Rectal smooth muscle tissue (tissue), 1 donor: Measurements from ENCODE around the gene PSMG3.

Source experiments
- H3K27ac ChIP-seq: one replicate; pipeline ENCODE4 v1.7.0; 2013; ENCODE audit warnings: low read depth, low read length, inconsistent platforms
- H3K27me3 ChIP-seq: one replicate; pipeline ENCODE4 v1.7.0; 2013; ENCODE audit warnings: low read length; ENCODE audit not compliant: control insufficient read depth, insufficient read depth
- H3K36me3 ChIP-seq: one replicate; pipeline ENCODE4 v1.7.0; 2013; ENCODE audit warnings: low read length; ENCODE audit not compliant: control insufficient read depth, insufficient read depth
- H3K4me1 ChIP-seq: one replicate; pipeline ENCODE4 v1.7.0; 2013; ENCODE audit warnings: low read length; ENCODE audit not compliant: control insufficient read depth, insufficient read depth
- H3K4me3 ChIP-seq: one replicate; pipeline ENCODE4 v1.7.0; 2013; ENCODE audit warnings: low read length
- H3K9ac ChIP-seq: one replicate; pipeline ENCODE4 v1.7.0; 2013; ENCODE audit warnings: low read length

Gene PSMG3

DNA sequence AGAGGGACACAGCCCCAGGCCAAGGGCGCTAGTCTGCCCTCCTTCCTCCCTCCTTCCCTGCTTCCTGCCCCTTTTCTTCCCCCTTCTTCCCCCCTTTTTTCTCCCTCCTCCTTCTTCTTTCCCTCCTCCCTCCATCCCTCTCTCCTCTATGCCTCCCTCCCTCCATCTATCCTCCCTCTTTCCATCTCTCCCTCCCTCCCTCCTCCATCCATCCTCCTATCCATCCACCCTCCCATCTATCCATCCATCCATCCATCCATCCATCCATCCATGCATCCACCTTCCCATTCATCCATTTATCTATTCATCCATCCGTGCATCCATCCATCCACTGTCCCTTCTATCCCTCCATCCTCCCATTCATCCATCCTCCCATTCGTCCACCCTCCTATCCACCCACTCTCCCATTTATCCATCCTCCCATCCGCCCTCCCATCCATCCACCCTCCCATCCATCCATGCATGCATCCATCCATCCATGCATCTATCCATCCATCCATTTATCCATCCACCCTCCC lies 24.1 kb upstream of the PSMG3 start:
- Histone ChIP-seq H3K27ac (no peak overlapping the region), H3K4me1 (no peaks in the 10 kb centered on the region), H3K4me3 (no peak overlapping the region), H3K27me3 (peaks cover 15% of the 10 kb centered on the region), H3K9ac (no peak overlapping the region), H3K36me3 (no peaks in the 10 kb centered on the region)

DNA sequence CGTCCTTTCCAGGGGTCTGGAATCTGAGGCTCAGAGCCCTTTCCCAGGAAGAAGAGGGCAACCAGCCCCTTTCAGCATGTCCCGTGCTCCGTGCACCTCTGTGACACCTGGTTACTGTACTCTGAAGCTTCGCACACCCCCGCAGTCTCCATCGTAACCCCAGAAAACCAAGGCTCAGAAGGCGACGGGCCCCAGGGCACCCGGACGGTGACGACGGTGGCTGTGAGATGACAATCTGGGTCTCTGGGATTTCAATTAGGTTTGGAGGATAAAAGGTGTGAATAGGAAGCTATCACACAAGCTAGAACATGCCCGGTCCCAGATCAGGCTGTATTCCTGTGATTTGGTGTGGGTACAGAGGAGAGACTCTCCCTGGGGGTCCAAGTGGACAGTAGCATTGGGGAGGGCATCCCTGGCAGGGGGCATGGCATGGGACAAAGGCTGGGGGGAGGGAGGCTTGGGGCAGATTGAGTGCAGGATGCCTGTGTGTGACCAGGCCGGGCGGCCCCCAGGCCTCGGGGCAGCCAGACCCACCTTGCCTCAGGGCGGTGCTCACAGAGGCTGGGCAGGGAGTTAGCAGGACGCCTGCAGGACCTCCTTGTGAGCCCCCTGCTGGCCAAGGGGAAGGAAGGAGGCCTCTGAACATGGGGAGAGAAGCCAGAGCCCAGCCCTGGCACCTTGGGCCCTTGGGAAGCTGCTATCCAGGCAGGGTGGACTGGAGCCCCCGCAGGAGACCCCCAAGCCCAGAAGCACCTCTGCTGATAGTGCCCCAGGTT lies 23.4 kb upstream of the PSMG3 start:
- H3K36me3 ChIP-seq = no peaks in the 10 kb centered on the region

DNA sequence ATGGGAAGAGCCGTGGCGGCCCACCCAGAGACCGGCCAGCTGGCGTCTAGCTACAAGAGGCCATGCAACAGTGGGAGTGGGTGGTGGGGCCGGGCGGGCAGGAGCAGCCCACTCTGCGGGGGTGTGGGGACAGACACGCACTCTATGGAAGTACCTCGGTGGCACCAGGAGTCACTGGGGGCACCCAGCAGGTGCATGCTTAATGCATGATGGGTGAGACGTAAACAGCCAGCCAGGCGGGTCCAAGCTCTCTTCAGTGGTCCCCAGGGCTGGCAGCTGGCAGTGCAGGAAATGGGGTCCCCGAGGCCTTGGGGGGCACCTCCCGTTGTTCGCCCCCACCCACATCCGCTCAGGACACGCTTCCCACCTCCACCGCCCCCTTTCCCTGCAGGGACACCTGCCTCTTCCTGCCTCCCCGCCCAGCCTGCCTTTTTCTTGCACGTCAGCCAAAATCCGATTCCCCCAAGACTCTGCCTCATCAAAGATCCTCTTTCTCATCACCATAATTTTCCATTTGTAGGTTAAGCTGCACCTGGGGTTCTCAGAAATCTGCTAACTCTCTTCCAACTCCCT lies 22.6 kb upstream of the PSMG3 start:
- Histone ChIP-seq H3K4me3 (no peak overlapping the region), H3K9ac (no peak overlapping the region), H3K36me3 (no peaks in the 10 kb centered on the region), H3K4me1 (no peaks in the 10 kb centered on the region), H3K27ac (no peak overlapping the region), H3K27me3 (peaks cover 15% of the 10 kb centered on the region)

More for the DNA sequence above, 23.4 kb upstream of the PSMG3 start:
- H3K4me1 ChIP-seq = no peaks in the 10 kb centered on the region
- H3K27me3 ChIP-seq = peaks cover 15% of the 10 kb centered on the region
- no peak overlapping the region for H3K9ac ChIP-seq
- no peak overlapping the region for H3K27ac ChIP-seq
- no peak overlapping the region for H3K4me3 ChIP-seq

DNA sequence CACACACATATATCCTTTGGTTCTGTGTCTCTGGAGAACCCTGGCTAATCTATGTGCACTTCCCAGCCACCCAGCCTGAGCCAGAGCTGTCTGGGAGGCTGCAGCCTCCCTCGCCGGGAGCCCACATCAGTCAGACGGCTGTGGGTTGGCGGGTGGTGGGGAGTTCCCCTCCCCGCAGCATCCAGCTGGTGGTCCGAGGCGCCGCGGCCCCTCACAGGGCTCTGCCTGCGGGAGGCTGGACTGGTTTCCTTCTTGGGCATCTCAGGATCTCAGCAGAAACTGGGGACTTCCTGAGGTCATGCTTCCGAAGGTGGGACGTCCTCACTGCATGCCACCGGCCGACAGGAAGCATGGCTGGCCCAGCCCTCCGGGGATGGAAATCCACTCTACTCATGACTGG lies 22.0 kb upstream of the PSMG3 start:
- no peak overlapping the region for H3K27ac ChIP-seq
- no peak overlapping the region for H3K9ac ChIP-seq
- H3K27me3 ChIP-seq = peaks cover 15% of the 10 kb centered on the region
- H3K4me1 ChIP-seq = no peaks in the 10 kb centered on the region
- H3K4me3 ChIP-seq = no peak overlapping the region
- no peaks in the 10 kb centered on the region for H3K36me3 ChIP-seq

DNA sequence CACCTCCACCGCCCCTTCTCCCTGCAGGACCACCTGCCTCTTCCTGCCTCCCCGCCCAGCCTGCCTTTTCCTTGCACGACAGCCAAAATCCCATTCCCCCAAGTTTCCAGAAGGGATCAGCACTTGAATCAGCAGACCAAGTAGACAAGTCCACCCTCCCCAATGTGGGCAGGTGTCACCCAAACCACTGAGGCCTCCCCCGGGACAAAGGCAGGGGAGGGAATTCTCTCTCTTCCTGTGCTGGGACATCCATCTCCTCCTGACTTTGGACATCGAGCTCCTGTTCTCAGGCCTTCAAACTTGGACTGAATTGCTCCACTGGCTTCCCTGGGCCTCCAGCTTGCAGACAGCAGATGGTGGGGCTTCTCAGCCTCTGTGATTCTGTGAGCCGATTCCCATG lies 21.6 kb upstream of the PSMG3 start:
- H3K4me3 ChIP-seq = no peak overlapping the region
- no peaks in the 10 kb centered on the region for H3K36me3 ChIP-seq
- no peak overlapping the region for H3K27ac ChIP-seq
- H3K4me1 ChIP-seq = no peaks in the 10 kb centered on the region
- H3K9ac ChIP-seq = no peak overlapping the region
- peaks cover 15% of the 10 kb centered on the region for H3K27me3 ChIP-seq

DNA sequence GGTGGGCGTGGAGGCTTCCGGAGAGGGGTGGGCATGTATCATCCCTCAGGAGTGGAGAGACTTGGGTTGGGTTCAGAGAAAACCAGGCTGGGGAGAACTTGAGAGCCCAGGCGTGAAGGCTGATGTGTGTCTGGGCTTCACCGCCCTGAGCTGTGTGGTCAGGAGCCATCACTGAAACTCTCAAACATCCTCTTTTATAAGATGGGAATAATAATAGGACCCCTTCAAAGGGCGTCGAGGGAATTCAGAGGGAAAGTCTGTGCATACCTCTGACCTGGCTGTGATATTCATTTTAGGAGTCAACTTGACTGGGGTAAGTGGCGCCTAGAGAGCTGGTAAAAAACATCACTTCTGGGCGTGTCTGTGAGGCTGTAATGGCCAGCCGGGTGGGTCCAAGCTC lies 21.1 kb upstream of the PSMG3 start:
- no peaks in the 10 kb centered on the region for H3K36me3 ChIP-seq
- no peak overlapping the region for H3K9ac ChIP-seq
- H3K4me3 ChIP-seq = no peak overlapping the region
- H3K27me3 ChIP-seq = peaks cover 15% of the 10 kb centered on the region
- H3K4me1 ChIP-seq = no peaks in the 10 kb centered on the region
- H3K27ac ChIP-seq = no peak overlapping the region

DNA sequence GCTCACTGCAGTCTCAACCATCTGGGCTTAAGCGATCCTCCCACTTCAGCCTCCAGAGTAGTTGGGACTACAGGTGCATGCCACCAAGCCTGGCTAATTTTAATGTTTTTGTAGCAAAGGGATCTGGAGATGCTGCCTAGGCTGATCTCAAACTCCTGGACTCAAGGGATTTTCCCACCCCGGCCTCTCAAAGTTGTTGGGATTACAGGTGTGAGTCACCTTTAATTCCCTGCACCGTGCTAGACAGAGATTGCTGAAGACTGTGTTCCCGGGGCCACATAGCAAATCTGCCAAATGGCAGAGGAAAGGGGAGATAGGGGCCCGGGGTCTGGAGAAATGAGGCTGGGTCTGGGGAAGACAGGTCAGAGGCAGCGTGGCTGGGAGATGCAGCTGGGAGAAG lies 20.6 kb upstream of the PSMG3 start:
- no peak overlapping the region for H3K27ac ChIP-seq
- H3K36me3 ChIP-seq = no peaks in the 10 kb centered on the region
- H3K27me3 ChIP-seq = peaks cover 15% of the 10 kb centered on the region
- no peak overlapping the region for H3K4me3 ChIP-seq
- H3K4me1 ChIP-seq = no peaks in the 10 kb centered on the region
- no peak overlapping the region for H3K9ac ChIP-seq

DNA sequence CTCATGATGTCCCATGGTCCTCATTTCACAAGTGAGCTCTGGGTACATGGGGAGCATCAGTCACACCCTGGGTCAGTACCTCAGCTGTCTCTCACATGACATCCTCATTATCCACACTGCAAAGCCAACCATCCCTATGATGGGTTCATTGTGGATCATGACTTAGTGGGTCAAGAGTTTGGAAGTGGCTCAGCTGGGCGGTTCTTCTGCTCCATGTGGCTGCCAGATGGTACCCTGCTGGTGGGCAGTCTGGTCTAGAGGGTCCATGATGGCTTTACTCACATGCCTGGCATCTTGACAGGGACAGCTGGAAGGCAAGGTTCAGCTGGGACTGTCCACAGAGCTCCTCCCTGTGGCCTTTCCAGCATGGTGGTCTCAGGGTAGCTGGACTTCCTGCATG lies 19.1 kb upstream of the PSMG3 start:
- no peaks in the 10 kb centered on the region for H3K4me1 ChIP-seq
- H3K36me3 ChIP-seq = no peaks in the 10 kb centered on the region
- no peak overlapping the region for H3K9ac ChIP-seq
- peaks cover 13% of the 10 kb centered on the region for H3K27me3 ChIP-seq
- no peak overlapping the region for H3K4me3 ChIP-seq
- H3K27ac ChIP-seq = no peak overlapping the region

DNA sequence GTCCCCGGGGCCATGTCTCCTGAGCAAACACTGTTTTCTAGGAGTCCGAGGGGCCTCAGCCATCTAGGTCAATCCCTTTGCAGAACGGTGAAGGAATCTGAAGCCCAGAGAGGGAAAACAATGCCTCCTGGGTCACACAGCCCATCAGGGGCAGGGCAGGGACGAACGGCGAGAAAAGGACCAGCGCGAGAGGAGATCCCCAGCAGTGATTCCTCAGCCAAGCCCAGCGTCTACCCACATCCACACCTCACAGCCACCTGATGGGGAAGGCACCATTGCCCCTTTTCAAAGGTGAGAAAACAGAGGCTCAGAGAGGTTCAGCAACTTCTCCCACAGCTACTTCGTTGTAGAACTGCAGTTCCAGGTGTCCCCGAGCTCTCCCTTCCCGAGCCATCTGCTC lies 17.9 kb upstream of the PSMG3 start:
- H3K4me1 ChIP-seq = no peaks in the 10 kb centered on the region
- H3K9ac ChIP-seq = no peak overlapping the region
- H3K27me3 ChIP-seq = peaks cover 2% of the 10 kb centered on the region
- H3K4me3 ChIP-seq = no peak overlapping the region
- no peak overlapping the region for H3K27ac ChIP-seq
- H3K36me3 ChIP-seq = no peaks in the 10 kb centered on the region

DNA sequence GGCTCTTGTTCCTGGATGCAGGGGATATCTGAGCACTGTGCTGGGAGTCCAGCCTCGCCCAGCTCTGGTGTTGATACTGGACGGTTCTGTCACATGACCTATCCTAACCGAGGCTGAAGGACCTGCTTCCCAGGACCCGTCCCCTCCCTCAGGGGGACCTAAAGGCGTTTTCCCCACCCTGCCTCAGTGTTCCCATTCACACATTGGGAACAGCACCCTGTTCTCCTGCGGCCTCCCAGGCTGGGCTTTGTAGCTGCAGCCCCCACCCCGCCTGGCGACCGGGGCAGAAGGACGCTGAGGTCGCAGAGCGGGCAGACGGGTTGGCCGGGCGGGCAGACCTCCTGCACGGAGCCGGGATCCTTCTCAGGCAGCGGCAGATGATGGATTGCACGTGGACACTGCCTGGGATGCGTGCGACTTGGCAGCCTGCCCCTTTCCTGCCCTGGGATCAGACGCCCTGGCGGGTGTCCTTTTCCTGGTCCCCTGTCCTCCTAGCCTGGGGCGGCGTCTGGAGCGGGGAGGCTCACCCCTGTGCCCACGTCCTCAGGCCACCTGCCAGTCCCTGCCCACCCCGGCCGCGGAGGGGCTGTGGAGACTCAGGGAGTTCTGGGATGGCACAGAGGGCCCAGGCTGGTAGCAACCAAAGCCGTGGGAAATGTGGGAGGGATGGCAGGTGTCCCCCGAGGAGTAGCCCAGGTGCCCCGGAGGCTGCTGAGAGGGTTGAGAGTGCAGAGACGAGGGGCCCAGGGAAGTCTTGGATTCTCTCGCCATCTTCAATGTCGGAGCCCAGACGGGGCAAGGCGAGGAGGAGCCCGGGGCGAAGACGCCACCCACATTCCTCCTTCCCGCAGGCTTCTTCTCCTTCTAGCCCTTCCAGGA lies 17.2 kb upstream of the PSMG3 start:
- no peak overlapping the region for H3K27ac ChIP-seq
- no peak overlapping the region for H3K4me3 ChIP-seq
- H3K27me3 ChIP-seq = no peaks in the 10 kb centered on the region
- no peaks in the 10 kb centered on the region for H3K4me1 ChIP-seq
- no peak overlapping the region for H3K9ac ChIP-seq
- H3K36me3 ChIP-seq = no peaks in the 10 kb centered on the region

DNA sequence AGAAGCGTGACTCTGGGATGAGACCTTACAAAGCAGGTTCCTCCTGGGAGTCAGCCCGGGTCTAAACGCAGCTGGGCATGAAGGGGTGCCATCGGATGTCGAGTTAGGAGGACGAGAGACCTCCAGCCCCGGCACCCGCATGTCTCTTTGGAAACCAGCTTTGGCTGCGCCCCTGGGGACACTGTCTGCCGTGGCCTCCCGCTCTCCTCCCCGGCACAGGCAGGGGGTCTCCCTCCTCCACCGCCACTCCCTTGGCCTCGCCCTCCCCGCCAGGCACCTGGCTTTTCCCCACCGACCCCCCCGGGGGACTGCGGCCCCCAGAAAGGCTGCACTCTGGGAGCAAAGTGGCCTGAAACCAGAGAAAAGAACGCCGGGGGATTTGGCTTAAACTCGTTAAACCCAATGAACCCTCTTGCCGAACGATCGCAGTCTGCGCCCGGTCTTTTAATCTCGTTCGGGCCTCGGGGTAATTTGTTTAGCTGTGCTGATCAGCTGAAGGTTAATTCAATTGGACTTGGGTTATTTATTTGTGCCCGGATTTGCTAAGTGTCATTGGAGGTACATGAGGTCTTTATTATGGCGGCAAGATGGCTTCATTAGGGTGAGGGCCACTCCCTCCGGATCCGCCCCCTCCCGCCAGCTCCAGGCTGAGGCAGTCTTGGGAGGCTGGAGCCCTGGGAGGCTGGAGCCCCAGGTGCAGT lies 16.4 kb upstream of the PSMG3 start:
- H3K27ac ChIP-seq = no peak overlapping the region
- no peaks in the 10 kb centered on the region for H3K36me3 ChIP-seq
- no peak overlapping the region for H3K9ac ChIP-seq
- no peaks in the 10 kb centered on the region for H3K4me1 ChIP-seq
- H3K27me3 ChIP-seq = no peaks in the 10 kb centered on the region
- H3K4me3 ChIP-seq = no peak overlapping the region
